GM19043 (cell line): ENCODE measurements around the gene DTX3L.

Experiments
- ATAC-seq: cut with Tn5 transposase; IDR thresholded peaks from one replicate; pipeline ENCODE4 v1.9.1; 2021; ENCODE audit warnings: low read depth; ENCODE audit not compliant: unreplicated experiment

Gene DTX3L

DNA sequence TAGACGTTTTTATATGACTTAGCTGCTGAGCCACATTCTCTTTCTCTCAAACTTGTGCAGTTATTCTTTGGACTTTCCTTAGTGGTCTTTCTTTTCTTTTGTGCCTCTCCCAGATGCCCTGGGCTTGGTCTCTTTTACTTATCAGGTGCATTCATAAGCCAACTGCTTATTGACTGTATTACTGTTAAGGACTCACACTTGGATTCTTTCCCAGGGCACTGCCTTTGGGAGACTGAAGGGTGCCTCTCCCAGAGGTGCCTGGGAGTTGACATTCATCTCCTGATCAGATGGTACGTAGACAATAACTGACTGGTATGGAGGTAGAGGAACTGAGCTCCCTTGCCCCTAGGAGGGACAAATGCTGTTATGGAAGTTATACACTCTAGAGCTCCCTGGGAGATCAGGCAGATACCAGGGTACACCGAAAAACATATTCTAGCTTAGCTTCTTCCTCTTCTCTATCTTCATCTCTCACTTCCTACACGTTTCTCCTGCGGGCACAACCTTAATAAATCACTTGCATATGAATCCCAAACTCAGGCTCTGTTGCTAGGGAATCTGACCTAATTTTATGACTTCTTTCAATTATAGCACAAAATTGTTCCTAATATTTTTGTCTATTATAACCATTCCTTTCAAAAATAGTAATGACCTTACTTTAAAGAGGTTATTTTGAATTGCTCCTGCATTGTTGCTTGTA lies 38.0 kb downstream of the DTX3L start:
- ATAC-seq = no peak

DNA sequence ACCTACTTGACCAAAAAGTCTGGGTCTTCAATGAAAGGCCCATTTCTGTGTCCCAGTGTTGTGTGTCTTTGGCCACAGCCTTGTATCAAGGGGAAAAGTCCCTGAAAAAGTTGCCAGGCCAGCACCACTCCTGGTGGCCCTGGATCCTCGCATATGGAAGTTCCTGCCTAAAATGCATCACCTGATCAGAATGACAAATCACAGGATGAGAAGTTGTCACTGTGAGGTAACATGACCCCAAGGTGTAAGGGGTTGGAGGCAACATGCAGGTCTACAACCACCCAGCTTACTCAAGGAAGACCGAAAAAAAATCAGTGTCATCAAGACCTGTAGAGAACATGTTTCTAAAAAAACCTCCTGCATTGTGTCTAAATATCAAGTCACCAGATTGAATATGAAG lies 38.9 kb downstream of the DTX3L start:
- ATAC-seq = no peak

GRCh38 chr3:122606330-122606729 lies 42.2 kb downstream of the DTX3L start:
- no peak for ATAC-seq

DNA sequence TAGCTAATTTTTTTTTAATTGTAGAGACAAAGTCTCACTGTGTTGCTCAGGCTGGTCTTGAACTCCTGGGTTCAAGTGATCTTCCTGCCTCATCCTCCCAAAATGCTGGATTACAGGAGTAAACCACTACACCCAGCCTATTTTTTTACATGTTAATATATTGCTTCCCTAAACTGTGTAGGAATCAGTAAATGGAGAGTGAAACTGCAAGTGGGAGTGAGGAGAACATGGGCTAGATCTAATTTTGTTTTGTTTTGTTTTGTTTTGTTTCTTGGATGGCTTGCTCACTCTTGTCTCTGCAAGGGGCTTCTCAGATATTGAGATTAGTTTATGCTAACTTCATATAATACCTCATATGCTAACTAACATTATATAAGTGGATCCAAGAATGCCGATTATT lies 44.8 kb downstream of the DTX3L start:
- no peak for ATAC-seq

DNA sequence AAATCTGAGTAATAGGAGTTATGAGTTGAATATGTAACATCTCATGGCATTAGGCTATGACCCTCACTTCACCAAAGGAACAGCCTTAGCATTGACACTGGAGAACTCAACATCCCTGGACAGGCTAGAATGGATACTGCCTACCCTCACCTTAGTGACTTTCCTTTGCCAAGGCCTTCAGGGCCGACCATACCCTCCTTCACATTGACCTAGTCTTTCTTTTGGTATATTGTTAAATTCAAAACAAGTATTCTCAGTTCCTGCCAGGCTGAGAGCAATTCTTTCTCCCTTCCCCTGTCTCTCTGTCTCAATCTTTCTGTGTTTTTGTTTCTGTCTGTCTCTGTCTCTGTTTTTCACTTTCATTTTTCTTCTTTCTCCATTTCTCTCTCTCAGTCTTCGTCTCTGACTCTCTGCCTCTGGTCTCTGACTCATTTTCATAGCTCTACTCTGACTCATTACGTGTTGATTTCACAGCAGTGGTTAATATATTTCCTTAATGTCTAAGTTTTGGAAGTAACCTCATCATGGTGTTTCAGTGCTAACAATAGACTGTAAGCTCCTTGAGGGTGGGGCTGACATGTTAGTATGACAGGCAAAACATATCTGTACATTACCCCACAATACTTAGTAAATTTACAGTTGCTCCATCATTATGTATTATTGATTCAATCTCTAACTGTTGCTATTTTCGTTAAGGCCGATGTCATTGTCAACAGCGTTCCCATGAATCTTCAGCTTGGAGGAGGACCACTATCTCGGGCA lies 45.8 kb downstream of the DTX3L start:
- ATAC-seq = peak; percentile 94

GRCh38 chr3:122612696-122613095 lies 48.6 kb downstream of the DTX3L start:
- no peak for ATAC-seq

DNA sequence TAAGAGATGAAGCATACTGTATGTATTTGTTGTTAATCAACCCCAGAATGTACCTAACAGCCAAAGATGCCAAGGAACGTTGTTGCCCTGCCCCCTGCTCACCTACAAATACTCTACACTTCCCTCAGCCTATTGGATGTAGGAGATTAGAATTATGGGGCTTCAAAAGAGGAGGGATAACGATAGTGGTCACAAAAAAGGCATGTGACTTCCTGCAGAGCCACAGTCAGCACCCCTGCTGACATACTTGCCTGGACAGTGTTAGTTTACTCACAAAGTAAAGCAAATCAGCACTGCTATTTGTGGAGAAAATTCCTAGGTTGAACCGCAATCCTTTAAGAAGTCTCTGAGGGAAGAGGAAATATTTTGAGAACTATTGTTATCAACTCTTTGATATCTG lies 51.2 kb downstream of the DTX3L start:
- no peak for ATAC-seq

DNA sequence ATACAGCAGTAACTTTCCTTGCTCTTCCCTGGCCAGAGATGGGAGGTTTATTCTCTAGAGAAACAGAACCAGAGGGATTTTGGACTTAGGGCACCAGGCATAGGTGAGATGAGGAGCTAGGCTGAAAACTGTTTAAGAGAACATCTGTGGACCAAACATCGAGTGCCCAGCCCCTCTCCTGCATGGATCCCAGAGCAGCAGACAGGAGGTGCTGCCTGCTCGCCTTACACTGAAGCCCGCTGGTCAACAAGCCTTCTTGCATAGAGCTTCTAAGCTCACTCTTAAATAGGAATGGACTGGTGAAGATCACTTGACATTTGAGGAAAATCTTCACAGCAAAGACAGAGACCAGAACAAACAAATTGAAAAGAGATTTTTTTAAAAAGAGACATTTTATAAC lies 54.5 kb downstream of the DTX3L start:
- no peak for ATAC-seq

- no peak for ATAC-seq
Measured at GRCh38 chr3:122619040-122619439, 54.9 kb downstream of the DTX3L start.

DNA sequence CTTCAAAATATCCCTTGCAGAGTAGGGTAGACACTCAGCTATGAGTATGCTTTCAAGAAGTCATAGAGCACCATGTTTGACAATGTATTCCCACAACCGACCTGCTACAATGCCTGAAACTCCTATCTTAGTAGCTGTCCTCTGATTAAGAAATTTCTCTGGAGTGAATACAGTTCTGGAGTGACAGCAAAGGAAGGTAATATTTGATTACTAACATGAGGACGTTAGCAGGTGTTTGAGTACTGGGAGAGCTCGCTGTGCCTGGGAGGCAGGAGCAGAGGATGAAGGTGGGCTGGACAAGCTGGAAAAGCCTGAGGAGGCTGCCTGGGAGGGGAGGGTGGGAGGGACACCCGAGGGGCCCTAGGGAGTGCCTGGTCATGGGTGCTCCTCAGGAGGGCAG lies 56.3 kb downstream of the DTX3L start:
- ATAC-seq = no peak

DNA sequence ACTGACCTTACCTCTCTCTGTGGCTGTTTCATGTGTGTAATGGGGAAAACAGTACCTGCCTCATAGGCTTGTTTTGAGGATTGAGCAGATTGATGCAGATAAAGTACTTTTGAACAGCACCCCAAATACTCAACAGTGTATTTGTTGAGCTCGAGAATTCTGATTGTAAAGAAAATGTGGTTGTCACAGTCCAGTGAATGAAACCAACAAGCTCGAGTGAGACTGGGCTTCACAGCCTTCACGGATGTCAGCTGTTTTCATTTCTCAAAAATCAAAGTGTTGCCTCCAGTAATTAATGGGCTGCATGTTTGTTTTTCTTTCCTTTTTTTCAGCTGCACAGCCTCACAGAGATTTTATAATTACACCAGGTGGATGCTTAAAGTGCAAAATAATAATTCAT lies 57.0 kb downstream of the DTX3L start:
- ATAC-seq = no peak

DNA sequence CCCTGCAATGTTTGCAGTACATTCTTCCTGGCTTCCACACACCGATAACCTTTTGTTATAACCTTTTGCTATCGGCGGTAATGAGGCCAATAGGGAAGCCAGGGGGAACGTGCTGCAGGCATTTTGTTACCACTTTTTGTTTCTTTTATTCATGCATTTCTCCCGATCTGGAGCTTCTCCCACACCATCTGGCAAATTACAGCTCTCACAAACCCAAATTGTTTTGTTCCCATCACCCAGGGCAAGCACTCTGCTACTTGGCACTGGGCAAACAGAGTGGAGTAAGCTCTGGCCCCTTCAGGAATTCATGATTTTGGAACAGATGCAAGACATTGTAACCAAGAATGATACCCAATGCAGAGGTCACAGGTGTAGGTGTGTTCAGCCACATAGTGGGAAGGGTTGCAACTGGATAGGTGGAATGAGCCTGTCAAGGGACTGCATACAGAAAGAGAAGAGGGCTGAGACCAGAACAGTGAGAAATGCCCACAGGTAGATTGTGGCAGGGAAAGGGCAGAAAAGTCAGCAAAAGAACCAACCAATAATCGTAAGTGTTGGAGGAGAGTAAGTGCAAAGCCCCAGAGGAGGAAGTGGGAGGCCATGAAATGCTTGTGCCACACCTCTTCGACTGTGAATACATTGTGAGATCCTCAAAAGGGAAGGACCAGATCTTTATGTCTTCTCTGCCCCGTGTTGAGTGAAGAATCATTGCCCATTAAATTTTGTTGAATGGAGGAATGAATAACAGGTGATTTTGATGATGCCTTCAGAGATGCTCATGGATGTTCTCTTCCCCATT lies 59.1 kb downstream of the DTX3L start:
- no peak for ATAC-seq
